Stimulated activated CD8-positive, alpha-beta memory T cell treated with anti-CD3 and anti-CD28 coated beads, Interleukin-7, amount 100 ng/mL, for 1 hour (primary cell): Measurements from ENCODE around the gene TMEM141.
"Not testable (repeated sequence)": the region's sequence is repeated elsewhere in the genome, so short reads cannot be mapped to it uniquely, and the experiment has no call there.

Experiments used
- DNase-seq, 2 donors: peaks; one replicate each; pipeline ENCODE4 v3.0.0-alpha.2; 2020; ENCODE audit warnings: low read depth in 2 of 2

The TMEM141 gene

GRCh38 chr9:136794281-136794999 lies 3.3 kb downstream of the TMEM141 start:
- no peak for DNase-seq

GRCh38 chr9:136795000-136795348 lies 3.8 kb downstream of the TMEM141 start:
- no peak for DNase-seq

- no peak for DNase-seq
These were observed 5.2 kb downstream of the TMEM141 start, which contains the start of gene CCDC183 for GRCh38 chr9:136796238-136796774. TSS of gene CCDC183 (plus strand) at chr9:136796338. CDS start at chr9:136796398, 60 bp downstream.

GRCh38 chr9:136796775-136797347 lies 5.7 kb downstream of the TMEM141 start:
- not testable (repeated sequence) for DNase-seq

GRCh38 chr9:136798708-136799078 lies 7.5 kb downstream of the TMEM141 start:
- DNase-seq = no peak

GRCh38 chr9:136799079-136799853 lies 8.1 kb downstream of the TMEM141 start:
- DNase-seq = no peak

- DNase-seq = peak; percentile 79 to 83
These were observed 8.9 kb downstream of the TMEM141 start for GRCh38 chr9:136799854-136800657.

- DNase-seq = no peak
These were observed 11.2 kb downstream of the TMEM141 start for GRCh38 chr9:136802321-136802720.

GRCh38 chr9:136803009-136803550 lies 11.9 kb downstream of the TMEM141 start:
- DNase-seq = not testable (repeated sequence)

GRCh38 chr9:136803551-136804508 lies 12.7 kb downstream of the TMEM141 start:
- DNase-seq = no peak

GRCh38 chr9:136804509-136805206 lies 13.5 kb downstream of the TMEM141 start:
- DNase-seq = no peak

GRCh38 chr9:136805207-136805740 lies 14.1 kb downstream of the TMEM141 start:
- DNase-seq = no peak

GRCh38 chr9:136806067-136806466 lies 14.9 kb downstream of the TMEM141 start:
- no peak for DNase-seq

- no peak for DNase-seq
These were observed 15.6 kb downstream of the TMEM141 start for GRCh38 chr9:136806631-136807201.

- peak; percentile 64 to 68 for DNase-seq
These were observed 16.3 kb downstream of the TMEM141 start, which contains the start of gene RABL6 for GRCh38 chr9:136807281-136808074. TSS of gene RABL6 (plus strand) at chr9:136807948. CDS start at chr9:136808197, 249 bp downstream.

- peak; percentile 14 to 19 for DNase-seq
These were observed 17.1 kb downstream of the TMEM141 start for GRCh38 chr9:136808075-136808805.

- DNase-seq = no peak
These were observed 17.6 kb downstream of the TMEM141 start for GRCh38 chr9:136808806-136809158.
